Measurements from ENCODE around the gene SYNPO. TPM values are rescaled to one million over a fixed set of nuclear protein-coding genes. Genes with fewer than 3 reads are reported as not detected.

Gene SYNPO
- polyA plus RNA-seq, 6 donors from 2014 or later, result 0.75 to 1.9 (median 1.4) TPM

GRCh38 chr5:150600616-150601490 lies 39.6 kb upstream of the SYNPO start:
- H3K4me1 Mint-ChIP-seq, result peaks cover 0 to 13% (median 10%) of the 10 kb centered on the region in 3 donors
- H3K27me3 Mint-ChIP-seq, result peaks cover 0 to 6% (median 0%) of the 10 kb centered on the region in 3 donors
- DNase-seq (no peak), ATAC-seq (ENCODE audit: low read depth in 2 of 2) (no peak)
- no peak overlapping the region for H3K4me3 Mint-ChIP-seq
- peak overlapping the region in 1 of 6 donors; percentile 27 for H3K27ac Mint-ChIP-seq
- H3K36me3 Mint-ChIP-seq, result no peaks in the 10 kb centered on the region
- H3K9me3 Mint-ChIP-seq, result no peaks in the 10 kb centered on the region

- ATAC-seq (ENCODE audit: low read depth in 2 of 2) (no peak), DNase-seq (no peak)
- Mint-ChIP-seq H3K4me1 (peaks cover 0 to 5% (median 5%) of the 10 kb centered on the region in 3 donors), H3K36me3 (no peaks in the 10 kb centered on the region), H3K27me3 (no peaks in the 10 kb centered on the region), H3K27ac (peak overlapping the region in 1 of 6 donors; percentile 27), H3K4me3 (no peak overlapping the region), H3K9me3 (no peaks in the 10 kb centered on the region)
Observed at GRCh38 chr5:150601491-150602345, 38.7 kb upstream of the SYNPO start.

GRCh38 chr5:150603052-150603451 lies 37.4 kb upstream of the SYNPO start:
- H3K27ac Mint-ChIP-seq, result no peak overlapping the region
- H3K36me3 Mint-ChIP-seq, result no peaks in the 10 kb centered on the region
- no peaks in the 10 kb centered on the region for H3K27me3 Mint-ChIP-seq
- peaks cover 0 to 2% (median 0%) of the 10 kb centered on the region in 3 donors for H3K4me1 Mint-ChIP-seq
- H3K9me3 Mint-ChIP-seq, result no peaks in the 10 kb centered on the region
- no peak overlapping the region for H3K4me3 Mint-ChIP-seq
- DNase-seq (no peak), ATAC-seq (ENCODE audit: low read depth in 2 of 2) (no peak)

GRCh38 chr5:150603491-150603890 lies 37.0 kb upstream of the SYNPO start:
- ATAC-seq (ENCODE audit: low read depth in 2 of 2), result no peak
- DNase-seq, result no peak
- H3K27ac Mint-ChIP-seq, result peak overlapping the region in 2 of 6 donors; percentile 33 to 47
- peaks cover 0 to 2% (median 0%) of the 10 kb centered on the region in 3 donors for H3K4me1 Mint-ChIP-seq
- H3K9me3 Mint-ChIP-seq, result no peaks in the 10 kb centered on the region
- H3K4me3 Mint-ChIP-seq, result no peak overlapping the region
- no peaks in the 10 kb centered on the region for H3K36me3 Mint-ChIP-seq
- no peaks in the 10 kb centered on the region for H3K27me3 Mint-ChIP-seq

- ATAC-seq (ENCODE audit: low read depth in 2 of 2) (no peak), DNase-seq (no peak)
- Mint-ChIP-seq H3K4me1 (peaks cover 0 to 2% (median 0%) of the 10 kb centered on the region in 3 donors), H3K9me3 (no peaks in the 10 kb centered on the region), H3K36me3 (no peaks in the 10 kb centered on the region), H3K27ac (no peak overlapping the region), H3K27me3 (no peaks in the 10 kb centered on the region), H3K4me3 (no peak overlapping the region)
Observed at GRCh38 chr5:150604010-150604409, 36.5 kb upstream of the SYNPO start.

GRCh38 chr5:150604894-150605440 lies 35.5 kb upstream of the SYNPO start:
- Mint-ChIP-seq H3K4me3 (peak overlapping the region in 1 of 8 donors; percentile 56), H3K9me3 (no peaks in the 10 kb centered on the region), H3K36me3 (no peaks in the 10 kb centered on the region), H3K27ac (no peak overlapping the region), H3K4me1 (no peaks in the 10 kb centered on the region), H3K27me3 (no peaks in the 10 kb centered on the region)
- ATAC-seq (ENCODE audit: low read depth in 2 of 2), result no peak
- no peak for DNase-seq

GRCh38 chr5:150605546-150605945 lies 34.9 kb upstream of the SYNPO start:
- H3K9me3 Mint-ChIP-seq, result no peaks in the 10 kb centered on the region
- H3K4me1 Mint-ChIP-seq, result no peaks in the 10 kb centered on the region
- H3K4me3 Mint-ChIP-seq, result no peak overlapping the region
- peak overlapping the region in 1 of 6 donors; percentile 12 for H3K27ac Mint-ChIP-seq
- DNase-seq, result no peak
- H3K36me3 Mint-ChIP-seq, result no peaks in the 10 kb centered on the region
- no peak for ATAC-seq (ENCODE audit: low read depth in 2 of 2)
- no peaks in the 10 kb centered on the region for H3K27me3 Mint-ChIP-seq

GRCh38 chr5:150606476-150606875 lies 34.0 kb upstream of the SYNPO start:
- H3K27ac Mint-ChIP-seq, result no peak overlapping the region
- ATAC-seq (ENCODE audit: low read depth in 2 of 2) (no peak), DNase-seq (no peak)
- no peak overlapping the region for H3K4me3 Mint-ChIP-seq
- no peaks in the 10 kb centered on the region for H3K36me3 Mint-ChIP-seq
- no peaks in the 10 kb centered on the region for H3K4me1 Mint-ChIP-seq
- H3K27me3 Mint-ChIP-seq, result no peaks in the 10 kb centered on the region
- H3K9me3 Mint-ChIP-seq, result no peaks in the 10 kb centered on the region

- H3K9me3 Mint-ChIP-seq, result no peaks in the 10 kb centered on the region
Observed at GRCh38 chr5:150607105-150607504, 33.4 kb upstream of the SYNPO start.

GRCh38 chr5:150607991-150608390 lies 32.5 kb upstream of the SYNPO start:
- Mint-ChIP-seq H3K27ac (no peak overlapping the region), H3K36me3 (no peaks in the 10 kb centered on the region), H3K4me3 (no peak overlapping the region), H3K9me3 (no peaks in the 10 kb centered on the region), H3K27me3 (no peaks in the 10 kb centered on the region), H3K4me1 (no peaks in the 10 kb centered on the region)
- ATAC-seq (ENCODE audit: low read depth in 2 of 2) (no peak), DNase-seq (no peak)

More at GRCh38 chr5:150607105-150607504, 33.4 kb upstream of the SYNPO start:
- no peak overlapping the region for H3K4me3 Mint-ChIP-seq
- H3K27ac Mint-ChIP-seq, result no peak overlapping the region
- H3K4me1 Mint-ChIP-seq, result no peaks in the 10 kb centered on the region
- no peak for ATAC-seq (ENCODE audit: low read depth in 2 of 2)
- H3K36me3 Mint-ChIP-seq, result no peaks in the 10 kb centered on the region
- DNase-seq, result no peak
- no peaks in the 10 kb centered on the region for H3K27me3 Mint-ChIP-seq

GRCh38 chr5:150608991-150609390 lies 31.5 kb upstream of the SYNPO start:
- no peaks in the 10 kb centered on the region for H3K27me3 Mint-ChIP-seq
- H3K9me3 Mint-ChIP-seq, result no peaks in the 10 kb centered on the region

GRCh38 chr5:150609843-150610584 lies 30.4 kb upstream of the SYNPO start:
- no peaks in the 10 kb centered on the region for H3K9me3 Mint-ChIP-seq
- H3K36me3 Mint-ChIP-seq, result no peaks in the 10 kb centered on the region
- DNase-seq (no peak), ATAC-seq (ENCODE audit: low read depth in 2 of 2) (no peak)
- H3K4me3 Mint-ChIP-seq, result no peak overlapping the region
- H3K4me1 Mint-ChIP-seq, result no peaks in the 10 kb centered on the region
- H3K27me3 Mint-ChIP-seq, result no peaks in the 10 kb centered on the region
- H3K27ac Mint-ChIP-seq, result no peak overlapping the region

More at GRCh38 chr5:150608991-150609390, 31.5 kb upstream of the SYNPO start:
- Mint-ChIP-seq H3K27ac (no peak overlapping the region), H3K4me3 (no peak overlapping the region), H3K36me3 (no peaks in the 10 kb centered on the region), H3K4me1 (no peaks in the 10 kb centered on the region)
- no peak for ATAC-seq (ENCODE audit: low read depth in 2 of 2)
- DNase-seq, result no peak

- Mint-ChIP-seq H3K27ac (no peak overlapping the region), H3K4me3 (no peak overlapping the region), H3K9me3 (no peaks in the 10 kb centered on the region), H3K36me3 (no peaks in the 10 kb centered on the region), H3K27me3 (peaks cover 0 to 1% (median 0%) of the 10 kb centered on the region in 3 donors), H3K4me1 (no peaks in the 10 kb centered on the region)
- DNase-seq (no peak), ATAC-seq (ENCODE audit: low read depth in 2 of 2) (no peak)
Observed at GRCh38 chr5:150611026-150611425, 29.4 kb upstream of the SYNPO start.

Measured in naive B cell (primary cell).